Body of pancreas (tissue), 4 donors: Measurements from ENCODE around the gene TNNC2. TPM values are rescaled to one million over a fixed set of nuclear protein-coding genes. Genes with fewer than 3 reads are reported as not detected.

Experiments used
- ATAC-seq: fragments of 150-250 bp; one replicate; pipeline ENCODE4 v1.9.1; 2016
- DNase-seq, 4 donors: peaks; one replicate each; pipeline ENCODE4 v3.0.0-alpha.2; 2019
- H3K27ac ChIP-seq, 4 donors: fragments of 200-600 bp; sonication (generic); 1 replicate in 3 of 4; 2 replicates in 1 of 4; pipeline versions ENCODE4 v1.5.1 to v1.6.1; 2016 to 2019; ENCODE audit warnings: mild to moderate bottlenecking in 1 of 4, mixed read lengths in 1 of 4, moderate library complexity in 1 of 4
- H3K27me3 ChIP-seq, 2 donors: fragments of 200-600 bp; sonication (generic); one replicate each; pipeline ENCODE4 v1.6.0; 2016; ENCODE audit warnings: mild to moderate bottlenecking in 1 of 2
- H3K36me3 ChIP-seq, 2 donors: fragments of 200-600 bp; sonication (generic); replicated peaks in 1 of 2; 2 replicates each; pipeline ENCODE4 v1.5.1; 2016; ENCODE audit warnings: low read depth in 2 of 2; ENCODE audit not compliant: insufficient read depth in 1 of 2
- H3K4me1 ChIP-seq: fragments of 200-600 bp; sonication (generic); one replicate; pipeline ENCODE4 v1.6.0; 2016
- H3K4me3 ChIP-seq, 2 donors: fragments of 200-600 bp; sonication (generic); 1 replicate in 1 of 2; 2 replicates in 1 of 2; pipeline ENCODE4 v1.5.1; 2016 to 2019
- H3K9me3 ChIP-seq, 3 donors: fragments of 200-600 bp; sonication (generic); 1 replicate in 2 of 3; 2 replicates in 1 of 3; pipeline ENCODE4 v1.5.1; 2016
- CTCF ChIP-seq, 7 experiments: fragments of 450-650 bp in 4 of 7; fragments of 200-600 bp in 3 of 7; sonication (generic) in 3 of 7; IDR thresholded peaks; one replicate each; pipeline ENCODE4 v1.5.1; 2016 to 2019; ENCODE audit warnings: antibody characterized with exemption in 7 of 7
- POLR2A ChIP-seq, 3 donors: fragments of 450-650 bp; IDR thresholded peaks; one replicate each; pipeline ENCODE4 v1.6.1; 2016; ENCODE audit warnings: antibody characterized with exemption in 3 of 3, mild to moderate bottlenecking in 2 of 3
- WGBS, 2 donors: methylation state at CpG; one replicate each; pipeline ENCODE4 v1.1.5; 2017; 5-methylcytosine and 5-hydroxymethylcytosine counted together
- intact Hi-C: fragments of 100-400 bp; cut with DNase I; formaldehyde crosslinking; loops from one replicate; pipeline ENCODE4 v1.15.1; 2023
- total RNA-seq, 2 donors: library from RNA; depleted of rRNA; stranded (reverse); fragments of >200 nt; gene quantifications; one replicate each; pipeline ENCODE4 v1.1.0, GENCODE V29; 2016

The TNNC2 gene
- total RNA-seq, 2 donors from 2014 or later = not detected

GRCh38 chr20:45836841-45837240 lies 9.7 kb upstream of the TNNC2 start:
- intact Hi-C loops = no loop called here
- DNase-seq (no peak), ATAC-seq (no peak)
- WGBS, 2 donors = 23 to 42% methylated on average over 1 of the region's 1 CpG
- H3K9me3 ChIP-seq = no peaks in the 10 kb centered on the region
- H3K27ac ChIP-seq = no peak overlapping the region
- TF ChIP-seq CTCF (IDR thresholded peaks at IDR 0.05) = no peak
- no peak for TF ChIP-seq POLR2A (IDR thresholded peaks at IDR 0.05)
- H3K4me1 ChIP-seq = peaks cover 24% of the 10 kb centered on the region
- peaks cover 0 to 4% of the 10 kb centered on the region in 2 donors for H3K36me3 ChIP-seq
- H3K4me3 ChIP-seq = no peak overlapping the region
- no peaks in the 10 kb centered on the region for H3K27me3 ChIP-seq

- intact Hi-C loops = no loop called here
- WGBS, 2 donors = 76 to 100% methylated on average over 5 of the region's 5 CpGs
- no peaks in the 10 kb centered on the region for H3K27me3 ChIP-seq
- peak overlapping the region in 1 of 4 donors; percentile 22 for H3K27ac ChIP-seq
- peaks cover 0 to 2% of the 10 kb centered on the region in 2 donors for H3K36me3 ChIP-seq
- H3K9me3 ChIP-seq = no peaks in the 10 kb centered on the region
- TF ChIP-seq POLR2A (IDR thresholded peaks at IDR 0.05) (no peak), CTCF (IDR thresholded peaks at IDR 0.05) (no peak)
- ATAC-seq = no peak
- DNase-seq = peak in 1 of 4 donors; percentile 22
- no peak overlapping the region for H3K4me3 ChIP-seq
- peaks cover 24% of the 10 kb centered on the region for H3K4me1 ChIP-seq
Measured at GRCh38 chr20:45835825-45836224, 8.7 kb upstream of the TNNC2 start.

GRCh38 chr20:45835329-45835765 lies 8.2 kb upstream of the TNNC2 start:
- Histone ChIP-seq H3K27ac (peak overlapping the region in 1 of 4 donors; percentile 22), H3K36me3 (no peaks in the 10 kb centered on the region), H3K4me1 (peaks cover 24% of the 10 kb centered on the region), H3K27me3 (no peaks in the 10 kb centered on the region), H3K9me3 (no peaks in the 10 kb centered on the region), H3K4me3 (no peak overlapping the region)
- intact Hi-C loops = no loop called here
- DNase-seq (no peak), ATAC-seq (no peak)
- 67 to 80% methylated on average over 3 of the region's 3 CpGs for WGBS, 2 donors
- no peak for TF ChIP-seq POLR2A (IDR thresholded peaks at IDR 0.05)
- TF ChIP-seq CTCF (IDR thresholded peaks at IDR 0.05) = no peak

GRCh38 chr20:45834797-45835161 lies 7.7 kb upstream of the TNNC2 start:
- no peak for DNase-seq
- Histone ChIP-seq H3K27ac (peak overlapping the region in 2 of 4 donors; percentile 79 to 89), H3K4me1 (peaks cover 24% of the 10 kb centered on the region), H3K9me3 (no peaks in the 10 kb centered on the region), H3K36me3 (no peaks in the 10 kb centered on the region), H3K27me3 (no peaks in the 10 kb centered on the region), H3K4me3 (no peak overlapping the region)
- 85 to 87% methylated on average over 6 to 13 of the region's 14 CpGs for WGBS, 2 donors
- no peak for ATAC-seq
- intact Hi-C loops = no loop called here
- TF ChIP-seq CTCF (IDR thresholded peaks at IDR 0.05) = no peak
- no peak for TF ChIP-seq POLR2A (IDR thresholded peaks at IDR 0.05)
